ENCODE measurements around the gene CELA3B. TPM values are rescaled to one million over a fixed set of nuclear protein-coding genes. Genes with fewer than 3 reads are reported as not detected.

The CELA3B gene
- total and polyA plus RNA-seq, 2 of the 13 experiments (the other 11 are each of a cell fraction or from before 2014, with no cell fraction given) = 0.34 TPM; not detected in 1

- TF ChIP-seq CREB1 (IDR thresholded peaks at IDR 0.05) = peak; percentile 33; the same call in 1 of the 2 replicates
- peak; percentile 58; the same call in 1 of the 2 replicates for TF ChIP-seq CREB1 (CRISPR knock-in tag; IDR thresholded peaks at IDR 0.05)
- TF ChIP-seq ZBTB37 (CRISPR knock-in tag; IDR thresholded peaks at IDR 0.05) = no peak
- TF ChIP-seq ZNF432 (CRISPR knock-in tag; IDR thresholded peaks at IDR 0.05; ENCODE audit: borderline replicate concordance) = no peak
- TF ChIP-seq ZNF367 (CRISPR knock-in tag; IDR thresholded peaks at IDR 0.05; ENCODE audit: borderline replicate concordance) = no peak
- TF ChIP-seq SATB2 (CRISPR knock-in tag; IDR thresholded peaks at IDR 0.05) = no peak
- TF ChIP-seq TOPORS (CRISPR knock-in tag; IDR thresholded peaks at IDR 0.05) = no peak
- no peak for TF ChIP-seq ZBTB2 (CRISPR knock-in tag; IDR thresholded peaks at IDR 0.05; ENCODE audit: low read depth)
- peak; percentile 5; the same call in 1 of the 2 replicates for TF ChIP-seq BHLHE40 (IDR thresholded peaks at IDR 0.05; ENCODE audit: low read length)
- TF ChIP-seq BRF2 (CRISPR knock-in tag; IDR thresholded peaks at IDR 0.05) = no peak
- peak; percentile 29; the same call in 1 of the 2 replicates for TF ChIP-seq ISL2 (CRISPR knock-in tag; IDR thresholded peaks at IDR 0.05)
- TF ChIP-seq CSRNP2 (CRISPR knock-in tag; conservative IDR thresholded peaks at IDR 0.05; ENCODE audit: low read depth) = no peak
- no peak for TF ChIP-seq PRDM4 (CRISPR knock-in tag; IDR thresholded peaks at IDR 0.05; ENCODE audit: borderline replicate concordance)
- no peak for TF ChIP-seq HNRNPH1 (optimal IDR thresholded peaks at IDR 0.05; ENCODE audit: low read depth, low read length)
- peak in 1 of 2 experiments; percentile 24; a peak in 1 of 4 replicates for TF ChIP-seq POLR2A (IDR thresholded peaks at IDR 0.05; ENCODE audit: insufficient read depth in 1 of 2, low read depth in 2 of 2, low read length in 2 of 2)
- TF ChIP-seq MTF1 (CRISPR knock-in tag; IDR thresholded peaks at IDR 0.05) = no peak
- no peak for TF ChIP-seq ZBTB42 (CRISPR knock-in tag; IDR thresholded peaks at IDR 0.05)
These were observed 45.4 kb upstream of the CELA3B start (continued) for GRCh38 chr1:21931171-21932093.

All from HepG2 (cell line).